ENCODE measurements around the gene NANOS3.

The NANOS3 gene

DNA sequence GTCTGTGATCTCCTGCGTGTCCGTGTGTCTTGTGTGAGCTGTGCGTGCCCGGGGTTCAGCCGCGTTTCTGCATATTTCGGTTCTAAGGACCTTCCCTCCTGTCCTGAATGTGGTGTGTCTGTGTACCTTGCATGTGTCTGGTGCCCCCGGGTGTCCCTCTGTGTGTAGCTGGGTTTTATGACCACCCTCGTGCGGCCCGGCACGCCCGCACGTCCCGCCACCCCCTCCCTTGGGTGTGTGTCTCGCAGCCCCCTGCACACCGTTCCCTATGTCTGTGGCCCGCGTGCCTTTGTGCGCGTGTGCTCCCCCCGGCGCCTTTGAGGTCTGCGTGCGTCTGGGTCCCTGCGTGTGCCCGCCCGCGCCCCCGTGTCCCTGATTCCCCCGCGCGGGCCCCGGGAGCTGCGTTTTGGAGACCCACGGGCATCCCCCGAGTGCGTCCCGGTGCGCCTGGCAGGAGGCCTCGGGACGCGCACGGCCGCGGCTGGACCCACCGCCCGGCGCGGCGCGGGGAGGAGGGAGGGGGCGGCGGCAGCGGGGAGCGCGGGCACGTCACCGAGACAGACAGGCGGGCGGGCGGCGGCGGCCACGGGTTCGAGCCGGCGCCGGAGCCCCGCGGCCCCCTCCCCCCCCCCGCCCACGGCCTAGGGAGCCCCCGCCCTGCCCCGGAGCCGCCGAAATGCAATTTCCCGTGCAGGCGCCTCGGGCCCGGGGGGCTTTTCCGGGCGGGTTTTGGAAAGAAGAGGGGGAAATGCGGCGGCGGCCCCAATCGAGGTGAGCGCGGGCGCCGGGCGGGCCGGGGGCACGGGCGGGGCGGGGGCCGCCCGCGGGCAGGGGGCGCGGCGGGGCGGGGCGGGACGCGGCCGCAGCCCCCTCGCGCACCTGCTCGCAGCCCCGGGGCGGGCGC is 12.0 kb upstream of the NANOS3 start:
- DNase-seq: no peak

DNA sequence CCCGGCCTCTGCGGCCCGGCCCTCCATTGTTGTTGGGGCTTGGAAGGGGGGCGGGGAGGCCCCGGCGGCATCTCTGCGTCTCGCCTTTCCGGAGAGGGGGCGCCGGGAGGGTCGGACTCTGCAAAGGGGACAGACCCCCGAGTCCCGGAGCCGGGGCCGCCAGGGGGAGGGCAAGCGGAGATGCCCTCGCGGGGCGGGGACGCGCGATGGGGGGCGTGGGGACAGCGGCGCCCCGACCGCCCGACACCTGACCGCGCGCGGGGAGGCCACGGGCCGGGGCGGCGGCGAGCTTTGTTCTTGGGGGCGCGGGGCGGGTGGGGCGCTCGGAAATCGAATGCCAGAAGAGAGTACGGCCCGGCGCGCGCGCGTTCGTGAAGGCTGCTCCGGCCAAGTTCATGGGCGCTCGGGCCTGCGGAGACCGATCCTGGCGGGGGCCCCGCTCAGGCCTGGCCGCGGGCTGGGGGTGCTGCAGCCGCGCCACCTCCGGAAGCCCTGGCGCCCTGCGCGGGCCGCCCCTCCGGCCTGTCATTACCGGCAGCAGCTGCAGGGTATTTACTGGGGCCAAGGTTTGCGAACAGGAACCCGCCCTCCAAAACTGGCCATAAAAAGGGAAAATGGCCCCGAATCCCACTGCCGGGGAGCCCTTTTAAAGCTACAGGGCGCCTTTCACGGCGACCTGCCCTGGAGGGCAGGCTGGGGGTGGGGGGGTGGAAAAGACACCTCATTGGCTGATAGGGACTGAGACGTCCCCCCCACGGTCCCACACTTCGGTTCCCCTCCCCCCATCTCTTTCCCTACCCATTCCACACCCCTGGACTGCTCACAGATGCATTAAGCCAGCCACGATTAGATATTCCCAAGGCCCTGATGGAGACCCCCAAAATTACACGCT is 11.1 kb upstream of the NANOS3 start:
- no peak for DNase-seq

DNA sequence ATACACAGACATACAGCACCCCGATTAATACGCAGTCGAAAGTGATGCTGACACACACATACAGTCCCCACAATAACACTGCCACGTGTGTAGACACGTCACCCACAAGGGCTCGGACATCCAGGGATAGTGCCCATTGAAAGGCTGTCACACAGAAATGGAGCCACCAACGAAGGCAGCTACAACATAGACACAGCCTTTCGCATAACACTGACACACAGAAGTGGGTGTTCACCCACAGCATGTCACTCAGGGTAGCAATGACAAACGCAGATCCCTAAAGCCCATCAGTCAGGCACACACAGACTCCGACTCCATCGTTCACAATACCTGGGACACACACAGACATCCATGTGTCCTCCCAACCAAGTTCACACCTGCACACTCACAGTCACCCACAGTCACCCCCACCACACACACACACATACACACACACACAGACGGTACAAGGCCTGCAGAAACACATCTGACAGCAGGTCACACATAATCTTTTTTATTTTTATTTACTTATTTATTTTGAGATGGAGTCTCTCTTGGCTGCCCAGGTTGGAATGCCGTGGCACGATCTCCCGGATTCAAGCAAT is 10.4 kb upstream of the NANOS3 start:
- no peak for DNase-seq

DNA sequence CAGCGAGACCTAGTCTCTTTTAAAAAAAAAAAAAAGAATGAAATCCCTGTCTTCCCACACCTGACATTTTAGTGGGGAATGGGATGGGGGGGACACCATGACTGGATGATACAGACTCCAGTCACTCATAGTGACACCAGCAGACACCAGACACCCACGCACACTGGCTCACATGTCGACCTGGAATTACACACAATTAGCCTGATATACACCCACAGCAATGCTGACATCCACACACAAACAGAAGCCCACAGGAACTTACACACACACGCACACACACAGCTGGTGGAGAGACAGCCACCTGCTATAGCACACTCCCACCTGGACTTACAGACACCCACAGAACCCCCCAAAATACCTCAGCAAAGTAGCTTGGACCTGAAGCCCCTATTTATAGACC is 8.3 kb upstream of the NANOS3 start:
- no peak for DNase-seq

DNA sequence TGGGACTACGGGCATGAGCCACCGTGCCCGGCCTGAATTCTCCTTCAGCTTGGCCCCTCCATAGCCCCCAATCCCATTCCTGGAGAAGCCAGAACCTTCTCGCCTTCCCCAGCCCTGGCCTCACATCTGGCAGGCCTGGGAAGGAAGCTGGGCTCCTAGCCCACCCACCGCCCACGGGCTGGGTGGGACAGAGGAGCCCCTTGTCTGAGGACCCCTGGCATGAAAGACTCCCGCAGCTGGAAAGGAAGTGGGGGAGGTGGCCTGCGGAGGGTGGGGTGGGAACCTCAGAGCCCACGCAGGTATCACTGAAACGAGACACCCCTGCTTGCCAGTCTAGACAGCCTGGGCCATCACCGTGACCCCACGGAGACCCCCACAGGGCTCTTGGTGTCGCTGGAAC is 7.7 kb upstream of the NANOS3 start:
- DNase-seq: no peak

DNA sequence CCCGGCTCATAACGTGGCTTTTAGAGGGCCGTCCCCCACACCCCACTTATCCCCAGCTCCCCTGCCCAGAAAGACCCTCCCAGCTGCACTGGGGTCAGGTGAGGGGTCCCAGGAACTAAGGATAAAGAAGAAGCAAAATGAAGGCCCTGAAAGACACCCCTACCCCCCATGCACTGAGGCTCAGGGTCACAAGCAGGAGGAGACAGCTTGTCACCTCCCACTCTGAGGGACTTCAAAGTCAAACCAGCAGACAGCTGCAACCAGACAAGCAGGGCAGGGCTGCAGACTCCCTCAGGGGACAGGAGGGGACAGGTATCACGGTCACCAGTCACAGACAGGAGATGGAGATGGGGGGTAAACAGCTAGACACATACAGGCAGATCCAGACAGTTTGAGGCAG is 6.1 kb upstream of the NANOS3 start:
- no peak for DNase-seq

DNA sequence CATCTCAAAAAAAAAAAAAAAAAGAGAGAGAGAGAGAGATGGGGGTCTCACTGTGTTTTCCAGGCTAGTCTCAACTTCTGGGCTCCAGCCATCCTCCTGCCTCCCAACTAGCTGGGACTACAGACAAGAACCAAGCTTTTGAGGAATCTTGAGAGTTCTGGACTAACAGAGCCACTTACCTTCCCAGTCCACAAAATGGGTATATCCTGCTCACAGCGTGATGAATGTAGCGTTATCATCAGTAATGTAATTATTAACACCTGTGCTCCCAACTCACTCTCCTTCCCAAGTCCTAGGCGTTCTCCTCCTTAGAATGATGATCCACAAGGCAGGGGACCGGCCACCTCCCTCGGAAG is 4.6 kb upstream of the NANOS3 start:
- DNase-seq: no peak

DNA sequence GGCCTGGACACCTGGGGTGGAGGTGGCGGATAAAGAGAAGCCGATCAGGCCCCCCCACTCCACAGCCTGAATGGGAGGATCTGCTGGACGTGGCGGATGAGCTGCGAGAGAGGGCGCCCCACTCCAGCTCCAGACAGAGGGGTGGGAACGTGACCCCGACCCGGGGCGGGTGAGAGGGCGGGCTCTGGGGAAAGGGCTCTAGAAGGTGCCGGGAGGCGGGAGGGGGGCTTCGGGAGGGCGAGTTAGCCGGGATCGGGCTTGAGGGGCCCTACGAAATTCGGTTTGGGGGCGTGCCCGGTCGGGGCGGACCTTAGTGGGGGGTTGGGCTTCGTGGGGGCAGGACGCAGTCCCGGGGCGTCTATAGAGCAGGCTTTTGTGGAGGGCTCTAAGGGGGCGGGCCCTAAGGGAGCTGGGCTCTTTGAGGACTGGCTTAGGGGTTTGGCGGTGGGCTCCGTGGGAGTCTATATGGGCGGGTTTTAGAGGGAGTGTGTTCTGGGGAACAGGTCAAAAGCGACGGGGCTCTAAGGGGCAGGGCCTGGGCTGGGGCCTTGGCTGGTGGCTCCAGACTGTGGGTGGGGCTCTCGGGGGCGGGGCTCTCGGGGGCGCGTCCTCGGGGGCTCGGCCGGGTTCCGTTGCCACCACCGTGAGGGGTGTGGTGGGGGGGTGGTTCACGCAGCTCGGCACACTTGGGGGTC is 4.1 kb upstream of the NANOS3 start:
- DNase-seq: peak; percentile 50

DNA sequence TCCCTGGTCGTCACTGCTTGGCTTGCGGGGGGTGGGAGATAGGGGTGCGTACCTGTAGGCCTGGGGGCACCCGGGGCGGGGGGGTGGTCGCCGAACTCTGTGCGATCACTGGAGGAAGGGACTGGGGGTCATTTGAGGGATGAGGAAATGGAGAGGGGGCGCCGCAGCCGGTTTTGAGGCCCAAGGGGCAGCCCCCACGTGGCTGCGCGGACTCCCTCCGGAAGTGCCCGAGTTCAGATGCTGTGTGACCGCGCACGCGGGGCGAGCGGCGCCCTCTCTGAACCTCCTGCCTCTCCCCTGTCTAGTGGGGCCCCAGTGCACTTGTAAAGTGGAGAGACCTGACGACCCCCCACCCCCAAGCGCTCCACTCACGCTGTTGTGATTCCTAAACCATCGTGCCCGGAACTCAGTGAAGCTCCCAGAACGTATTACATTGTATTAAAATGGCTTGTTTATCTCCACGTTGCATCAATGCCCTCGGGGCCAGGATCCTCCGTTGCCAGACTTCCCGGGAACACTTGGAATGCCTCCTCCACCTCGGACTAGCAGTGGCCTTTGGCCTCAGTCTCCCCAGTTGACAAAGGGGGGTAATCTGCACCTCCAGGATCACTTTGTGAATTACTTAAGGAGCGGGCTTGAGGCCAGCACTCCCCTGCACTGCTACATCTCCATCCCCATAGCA is 3.0 kb upstream of the NANOS3 start:
- DNase-seq: no peak

DNA sequence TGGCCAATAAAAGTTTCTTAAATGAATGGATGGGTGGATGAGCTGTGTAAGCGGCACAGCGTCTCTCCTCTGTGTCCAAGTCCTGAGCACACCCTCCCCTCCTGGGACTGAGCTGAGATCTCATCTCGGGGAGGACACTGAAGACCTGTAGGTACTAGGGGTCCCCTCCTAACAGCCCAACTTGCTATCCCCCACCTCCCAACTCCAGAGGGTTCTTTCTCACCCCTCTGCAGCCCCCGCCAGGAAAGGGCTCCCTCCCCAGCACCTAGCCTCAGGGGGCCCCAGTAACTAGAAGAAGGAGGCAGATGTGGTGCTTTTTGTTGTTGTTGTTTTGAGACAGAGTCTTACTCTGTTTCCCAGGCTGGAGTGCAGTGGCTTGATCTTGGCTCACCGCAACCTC is 1.1 kb upstream of the NANOS3 start:
- DNase-seq: no peak

DNA sequence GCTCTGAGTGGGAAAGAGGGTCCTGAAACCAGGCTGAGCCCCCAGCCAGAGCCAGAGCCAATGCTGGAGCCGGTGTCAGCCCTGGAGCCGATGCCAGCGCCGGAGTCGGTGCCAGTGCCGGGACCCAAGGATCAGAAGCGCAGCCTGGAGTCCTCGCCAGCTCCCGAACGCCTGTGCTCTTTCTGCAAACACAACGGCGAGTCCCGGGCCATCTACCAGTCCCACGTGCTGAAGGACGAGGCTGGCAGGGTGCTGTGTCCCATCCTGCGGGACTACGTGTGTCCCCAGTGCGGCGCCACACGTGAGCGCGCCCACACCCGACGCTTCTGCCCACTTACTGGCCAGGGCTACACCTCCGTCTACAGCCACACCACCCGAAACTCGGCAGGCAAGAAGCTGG is 369 bp downstream of the NANOS3 start:
- no peak for DNase-seq

DNA sequence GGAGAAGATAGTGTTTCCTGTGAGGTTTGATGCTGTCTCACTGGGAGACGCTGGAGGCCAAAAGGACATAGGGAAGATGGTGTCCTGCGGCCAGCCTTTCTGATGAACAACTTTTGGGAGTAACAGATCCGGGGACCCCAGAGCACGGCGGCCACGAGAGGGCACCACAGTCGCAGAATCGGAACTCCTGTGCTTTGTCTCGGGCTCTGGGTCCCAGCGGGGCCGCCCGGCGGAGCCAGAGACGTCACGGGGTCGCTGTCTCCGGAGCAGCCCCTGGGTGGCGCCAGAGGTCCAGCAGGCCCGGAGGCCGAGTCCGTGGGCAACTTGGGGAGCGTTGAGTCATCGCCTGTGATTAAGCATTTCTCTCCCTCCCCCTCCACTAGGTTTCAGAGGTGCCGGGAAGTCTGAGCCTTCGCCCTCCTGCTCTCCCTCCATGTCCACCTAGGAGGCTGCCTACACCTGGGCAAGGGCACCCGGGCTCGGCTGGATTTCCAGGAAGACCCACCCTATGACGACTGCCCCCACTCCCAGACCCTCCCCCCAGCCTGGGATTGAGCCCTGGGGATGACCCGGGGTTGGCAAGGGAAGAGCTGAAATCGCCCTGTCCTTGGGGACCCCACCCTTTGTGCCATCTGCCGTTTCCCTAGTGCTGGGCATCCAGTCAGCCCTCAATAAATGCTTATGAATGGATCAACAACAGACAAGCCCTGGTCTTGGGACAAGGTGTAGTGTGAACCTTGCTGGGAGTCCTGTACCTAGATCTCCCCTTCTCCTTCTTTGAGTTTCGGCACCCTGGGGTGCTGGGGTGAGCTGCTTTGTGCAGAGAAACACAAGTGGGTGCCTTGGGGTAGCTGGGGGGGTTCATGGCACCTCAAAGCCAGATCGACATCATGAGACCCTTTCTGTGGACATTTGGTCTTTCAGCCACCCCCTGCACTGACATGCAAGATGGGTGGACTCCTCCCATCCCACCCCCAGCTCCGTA is 3.4 kb downstream of the NANOS3 start:
- peak; percentile 99 for DNase-seq

DNA sequence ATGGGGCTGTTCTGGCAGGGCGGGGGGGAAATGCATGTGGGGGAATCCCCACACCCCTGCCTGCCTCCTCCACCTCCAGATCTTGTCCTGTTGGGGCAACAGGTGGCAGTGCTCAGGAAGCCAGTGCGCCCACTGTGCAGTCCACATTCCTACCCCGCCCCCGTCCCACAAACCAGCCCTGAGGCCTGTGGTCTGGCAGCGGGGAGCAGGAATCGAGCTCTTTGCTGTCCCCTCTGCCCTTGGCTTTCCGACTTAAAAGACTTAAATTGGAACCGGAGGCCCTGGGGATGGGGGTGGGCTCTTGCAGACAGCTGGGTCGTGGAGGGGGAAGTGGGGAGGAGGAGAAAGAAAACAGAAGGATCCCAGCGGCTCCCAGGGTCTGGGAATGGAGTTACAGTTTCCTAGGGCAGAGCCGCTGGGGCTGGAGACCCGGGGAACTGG is 4.3 kb downstream of the NANOS3 start:
- peak; percentile 36 for DNase-seq

DNA sequence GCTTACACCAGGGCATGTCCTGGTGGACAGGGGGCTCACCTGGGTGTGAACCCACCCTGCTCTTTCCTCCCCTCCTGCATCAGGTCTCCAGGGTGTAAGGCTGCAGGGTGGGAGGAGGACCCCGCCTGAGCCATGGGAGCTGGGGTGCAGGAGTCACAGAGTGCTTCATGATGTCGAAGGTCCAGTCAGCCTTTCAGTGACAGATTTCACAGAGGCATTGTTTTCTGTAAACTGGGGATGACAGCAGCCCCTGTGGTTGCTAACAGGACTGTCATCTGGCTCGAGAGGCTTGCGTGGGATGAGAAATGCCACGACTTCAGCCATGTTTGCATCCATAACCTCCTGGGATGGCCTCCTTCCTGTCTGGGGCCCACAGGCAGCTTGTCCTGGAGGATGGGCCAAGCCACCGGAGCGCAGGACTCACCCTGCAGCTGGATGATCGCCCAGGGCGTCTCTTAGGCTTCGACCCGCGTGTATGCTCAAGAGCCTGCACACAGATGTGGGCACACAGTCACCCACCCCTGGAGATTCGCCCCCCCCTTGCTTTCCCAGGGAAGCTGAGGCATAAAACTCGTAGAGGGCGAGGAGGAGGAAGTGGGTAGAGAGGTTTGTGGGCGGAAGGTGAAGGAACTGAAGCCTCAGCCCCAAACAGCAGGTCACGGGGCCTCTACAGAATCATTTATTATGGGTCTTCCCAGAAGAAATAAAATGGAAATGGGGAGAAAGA is 4.9 kb downstream of the NANOS3 start:
- peak; percentile 56 for DNase-seq

DNA sequence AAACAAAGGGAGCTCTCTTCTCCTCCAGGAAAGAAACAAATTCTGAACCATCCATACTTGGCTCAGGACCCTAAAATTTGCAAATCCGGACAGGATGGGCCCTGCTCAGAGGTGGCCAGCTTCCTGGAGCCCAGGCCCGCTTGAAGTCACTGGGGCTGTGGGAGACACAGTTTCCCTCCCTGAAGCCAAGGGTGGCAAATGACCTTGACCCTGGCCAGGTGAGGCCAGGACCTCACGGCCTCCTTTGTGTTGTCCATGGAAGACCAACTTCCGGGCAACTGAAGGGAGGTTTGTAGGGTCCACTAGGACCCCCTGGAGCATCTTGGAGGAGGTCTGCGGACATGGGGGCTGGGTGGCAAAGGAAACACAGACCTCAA is 5.5 kb downstream of the NANOS3 start:
- no peak for DNase-seq

DNA sequence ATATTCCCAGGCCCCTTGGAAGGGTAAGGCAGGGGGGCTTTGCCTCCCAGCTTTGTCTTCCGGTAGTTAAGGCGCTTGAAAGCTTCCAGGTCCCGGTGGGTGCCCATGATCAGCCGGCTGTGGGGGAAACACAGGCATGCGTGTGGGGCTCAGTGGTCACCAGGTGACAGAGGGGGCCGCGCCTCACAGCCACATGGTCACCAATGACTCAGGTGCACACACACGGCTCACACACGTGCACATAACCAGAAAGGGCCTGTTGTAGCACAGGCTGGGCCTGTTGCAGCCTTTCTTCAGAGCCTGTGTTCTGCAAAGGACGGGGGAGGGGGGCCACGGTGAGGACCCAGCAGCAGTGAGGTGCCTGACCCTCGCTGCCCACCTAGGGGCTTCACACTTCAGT is 5.9 kb downstream of the NANOS3 start:
- DNase-seq: no peak

DNA sequence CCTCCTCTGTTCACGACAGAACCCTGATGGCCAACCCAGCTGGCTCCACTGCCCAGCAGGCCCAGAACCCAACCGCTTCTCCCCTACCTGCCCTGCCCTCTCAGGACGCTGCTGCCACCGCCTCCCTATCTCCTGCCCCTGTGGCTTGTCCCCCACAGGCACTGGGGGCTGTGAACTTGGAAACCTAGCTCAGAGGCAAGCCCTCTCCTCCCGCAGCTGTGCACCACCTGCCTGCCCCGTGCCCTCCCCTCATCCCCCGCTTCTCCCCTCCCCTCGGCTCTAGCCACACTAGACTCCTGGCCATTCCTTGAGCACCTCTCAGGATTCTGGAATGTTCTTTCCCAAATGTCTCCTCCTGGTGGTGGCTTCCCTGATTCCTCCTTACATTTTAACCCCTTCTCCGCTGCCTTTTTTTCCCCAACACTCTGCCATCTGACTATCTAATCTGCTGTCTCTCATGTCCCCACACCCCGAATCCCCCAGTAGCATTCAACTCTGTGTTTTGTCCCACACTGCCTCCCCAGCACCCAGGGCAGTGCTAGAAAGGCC is 6.7 kb downstream of the NANOS3 start:
- DNase-seq: no peak

DNA sequence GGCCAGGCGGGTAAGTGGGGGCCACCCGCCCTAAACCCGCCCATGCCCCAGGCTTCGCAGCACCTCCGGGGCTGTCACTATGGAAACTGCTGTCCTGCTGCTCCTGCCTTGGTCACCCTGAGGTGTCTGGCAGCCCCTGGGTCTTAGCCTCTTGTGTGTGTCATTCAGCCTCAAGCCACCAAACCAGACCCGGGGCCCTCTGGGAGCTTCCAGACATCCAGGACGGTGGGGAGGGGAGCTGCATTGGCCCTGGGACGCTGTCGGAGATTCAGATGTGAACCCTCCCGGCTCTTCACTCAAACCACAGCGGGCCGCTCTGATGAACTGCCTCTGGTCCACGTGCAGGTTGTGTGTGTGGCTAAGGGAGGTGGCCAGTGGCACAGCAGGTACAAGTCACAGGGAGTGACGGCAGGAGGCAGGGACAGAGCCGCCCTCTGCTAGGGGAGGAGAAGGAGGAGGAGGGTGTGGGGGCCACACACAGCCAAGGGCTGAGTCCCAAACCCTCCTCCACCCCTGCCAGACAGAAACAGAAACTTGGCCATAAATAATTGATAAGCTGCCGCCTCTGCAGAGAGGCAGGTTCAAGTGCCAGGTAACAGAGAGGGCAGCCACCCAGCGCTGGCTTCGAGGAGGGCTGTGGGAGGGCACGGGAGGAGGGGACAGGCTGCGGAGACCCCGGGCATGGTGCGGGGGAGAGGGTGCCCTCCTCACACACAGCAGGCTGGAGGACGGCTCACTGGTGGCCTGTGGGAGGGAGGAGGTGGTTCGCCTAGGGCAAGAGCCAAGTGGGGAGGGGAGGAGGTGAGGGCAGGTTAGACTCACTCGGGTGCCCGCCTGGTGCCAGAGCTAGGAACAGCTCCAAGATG is 8.0 kb downstream of the NANOS3 start:
- DNase-seq: no peak

DNA sequence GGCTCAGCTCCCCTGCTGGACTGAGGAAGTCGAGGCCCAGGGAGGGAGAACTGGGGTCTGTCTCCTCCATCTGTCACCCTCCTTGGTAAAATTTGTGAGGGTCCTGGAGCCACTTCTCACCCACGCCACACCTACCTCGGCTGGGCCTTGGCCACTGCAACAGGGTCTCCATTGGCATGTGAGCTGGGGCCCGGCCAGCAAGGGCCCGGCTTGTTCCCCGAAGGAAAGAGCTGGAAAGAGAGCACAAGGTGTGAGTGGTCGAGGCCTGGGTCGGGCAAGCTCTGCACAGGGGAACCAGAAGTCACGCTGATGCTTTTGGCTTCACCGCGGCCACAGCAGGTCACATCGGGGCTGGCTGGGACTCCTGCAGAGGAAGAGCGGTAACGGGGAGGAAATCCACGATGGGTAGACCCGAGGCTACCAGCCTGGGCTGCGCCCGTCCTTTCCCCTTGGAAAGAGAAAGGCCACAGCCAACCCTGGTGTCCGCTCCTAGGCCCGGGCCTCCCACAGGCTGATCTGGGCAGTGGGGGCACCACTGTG is 9.0 kb downstream of the NANOS3 start:
- no peak for DNase-seq

All from stimulated activated CD4-positive, alpha-beta T cell treated with anti-CD3 and anti-CD28 coated beads, Interleukin-15, amount 100 ng/mL, for 24 hours (primary cell).